ENCODE data around the gene DOCK1.

DOCK1 gene

DNA sequence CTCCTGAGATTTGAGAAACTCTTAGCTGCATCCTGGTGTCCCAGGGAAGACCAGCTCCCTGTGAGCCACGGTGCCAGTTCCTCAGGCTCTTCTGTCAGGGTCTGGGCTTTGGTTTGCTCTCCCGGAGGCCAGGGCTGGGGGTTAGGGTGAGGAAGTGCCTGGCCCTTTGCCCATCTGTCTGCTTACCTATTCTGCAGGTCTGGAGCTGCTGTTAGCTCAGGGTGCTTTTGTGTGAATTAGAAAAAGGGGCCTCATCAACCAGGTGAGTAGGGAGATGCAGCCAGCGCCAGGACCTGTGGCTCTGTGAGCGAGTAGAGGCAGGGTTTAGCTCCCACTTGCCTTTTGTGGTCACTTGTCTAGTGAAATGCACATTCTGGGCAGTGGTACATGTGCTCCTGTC lies 109.4 kb downstream of the DOCK1 start:
- no peak for TF ChIP-seq GATA2 (IDR thresholded peaks at IDR 0.05; ENCODE audit: low read depth, low read length)
- TF ChIP-seq GATA3 (IDR thresholded peaks at IDR 0.05; ENCODE audit: low read depth, low read length) = no peak

DNA sequence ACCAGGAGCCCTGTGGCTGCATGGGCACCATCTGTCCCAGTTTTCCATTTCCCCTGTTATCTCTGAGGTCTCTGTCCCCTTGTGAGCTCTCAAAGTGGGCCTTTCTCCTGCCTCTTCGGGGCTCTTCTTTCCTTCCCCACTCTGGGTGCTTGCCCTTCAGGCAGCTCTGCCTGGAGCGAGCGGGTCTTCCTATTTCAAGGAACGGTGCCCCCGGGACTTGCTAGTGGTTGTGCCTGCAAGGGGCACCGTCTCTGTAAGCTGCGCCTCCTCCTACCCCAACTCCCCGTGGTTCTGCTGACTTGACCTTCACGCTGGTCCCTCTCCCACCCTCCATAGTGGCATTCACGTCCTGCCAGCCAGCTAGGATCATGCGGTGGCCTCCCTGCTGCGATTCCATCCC lies 110.1 kb downstream of the DOCK1 start:
- TF ChIP-seq GATA3 (IDR thresholded peaks at IDR 0.05; ENCODE audit: low read depth, low read length) = no peak
- TF ChIP-seq GATA2 (IDR thresholded peaks at IDR 0.05; ENCODE audit: low read depth, low read length) = no peak

DNA sequence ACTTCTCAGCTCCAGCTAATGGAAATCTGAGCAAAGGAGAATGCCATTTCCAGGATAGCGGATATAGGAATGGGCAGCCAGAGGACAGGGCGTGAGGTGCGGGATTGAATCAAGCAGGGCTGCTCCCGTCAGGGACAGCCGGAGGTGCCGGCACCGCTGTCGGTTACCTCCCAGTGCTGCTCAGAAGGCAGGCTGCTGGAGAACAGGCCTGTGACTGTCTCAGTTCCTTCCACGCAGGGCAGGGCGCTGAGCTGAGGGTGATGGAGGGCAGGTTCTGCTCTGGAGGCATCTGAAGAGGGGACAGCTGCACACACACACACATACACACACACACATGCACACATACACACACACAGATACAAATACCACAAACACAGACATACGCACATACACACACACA lies 111.1 kb downstream of the DOCK1 start:
- no peak for TF ChIP-seq GATA3 (IDR thresholded peaks at IDR 0.05; ENCODE audit: low read depth, low read length)
- TF ChIP-seq GATA2 (IDR thresholded peaks at IDR 0.05; ENCODE audit: low read depth, low read length) = no peak

DNA sequence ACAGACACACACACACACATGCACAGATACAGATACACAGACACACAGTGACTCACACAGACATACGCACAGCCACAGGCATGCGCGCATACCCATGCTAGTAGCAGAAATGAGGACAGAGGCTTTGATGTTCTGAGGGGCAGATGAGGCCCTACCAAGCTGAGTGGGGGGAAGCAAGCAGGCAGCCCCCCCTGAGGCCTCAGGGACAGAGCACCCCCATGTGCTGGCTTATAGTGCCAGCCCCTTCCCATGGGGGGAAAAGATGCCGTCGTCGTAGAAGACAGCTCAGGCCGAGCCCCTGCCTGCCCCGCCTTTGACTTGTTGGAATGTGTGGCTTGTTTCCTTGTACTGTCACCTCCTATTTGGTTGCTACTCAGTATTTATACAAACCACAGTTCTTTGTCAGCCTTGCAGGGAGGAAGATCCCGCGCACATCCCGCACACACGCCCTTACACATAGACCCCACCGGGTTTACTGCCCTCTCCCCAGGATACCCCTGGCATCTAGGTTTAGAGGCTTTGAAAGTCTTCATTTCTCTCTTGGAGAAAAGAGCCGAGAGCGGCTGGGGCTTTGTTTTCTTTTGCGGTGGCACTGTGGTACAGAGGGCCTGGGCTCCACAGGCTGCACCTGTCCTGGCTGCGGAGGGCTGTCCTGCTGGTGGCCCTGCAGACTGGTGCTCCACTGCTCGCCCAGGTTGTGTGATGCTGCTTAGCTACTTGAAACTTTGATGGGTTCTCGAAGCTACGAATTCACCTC lies 112.5 kb downstream of the DOCK1 start:
- TF ChIP-seq GATA3 (IDR thresholded peaks at IDR 0.05; ENCODE audit: low read depth, low read length) (no peak), GATA2 (IDR thresholded peaks at IDR 0.05; ENCODE audit: low read depth, low read length) (no peak)

DNA sequence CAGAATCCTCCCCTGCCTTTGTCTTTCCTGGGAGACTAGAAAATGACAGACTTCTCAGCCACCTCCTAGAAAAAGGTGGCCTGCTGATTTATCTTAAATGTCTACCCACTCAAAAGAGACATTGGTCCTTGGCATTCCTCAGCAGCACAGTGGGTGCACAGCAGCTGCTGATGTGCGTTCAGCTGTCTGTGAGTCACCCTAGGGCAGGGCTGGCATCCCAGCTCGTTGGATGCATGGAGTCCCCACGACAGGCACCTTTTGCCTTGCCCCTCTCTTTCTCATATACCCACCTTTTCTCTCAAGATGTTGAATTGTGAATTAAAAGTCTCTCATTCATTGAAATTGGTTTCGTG lies 113.0 kb downstream of the DOCK1 start:
- TF ChIP-seq GATA2 (IDR thresholded peaks at IDR 0.05; ENCODE audit: low read depth, low read length) (no peak), GATA3 (IDR thresholded peaks at IDR 0.05; ENCODE audit: low read depth, low read length) (no peak)

DNA sequence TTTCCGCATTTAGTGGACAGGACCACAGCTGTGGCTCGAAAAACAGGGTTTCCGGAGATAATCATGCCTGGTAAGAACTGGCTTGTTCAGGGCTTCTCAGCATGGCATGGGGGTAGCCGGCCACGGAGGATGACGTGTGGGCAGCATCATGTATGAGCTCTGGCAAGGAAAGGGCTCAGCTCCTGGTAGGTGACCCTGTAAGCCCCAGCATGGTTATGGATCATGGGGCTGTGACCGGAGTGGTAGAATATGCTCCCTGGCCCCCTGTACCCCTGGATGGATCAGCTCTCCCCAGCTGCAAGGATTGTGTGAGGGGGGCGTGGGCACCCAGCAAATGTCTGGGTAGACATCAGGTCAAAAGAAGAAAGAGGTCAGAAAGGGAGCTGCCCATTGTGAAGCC lies 113.5 kb downstream of the DOCK1 start:
- TF ChIP-seq GATA2 (IDR thresholded peaks at IDR 0.05; ENCODE audit: low read depth, low read length) (no peak), GATA3 (IDR thresholded peaks at IDR 0.05; ENCODE audit: low read depth, low read length) (no peak)

DNA sequence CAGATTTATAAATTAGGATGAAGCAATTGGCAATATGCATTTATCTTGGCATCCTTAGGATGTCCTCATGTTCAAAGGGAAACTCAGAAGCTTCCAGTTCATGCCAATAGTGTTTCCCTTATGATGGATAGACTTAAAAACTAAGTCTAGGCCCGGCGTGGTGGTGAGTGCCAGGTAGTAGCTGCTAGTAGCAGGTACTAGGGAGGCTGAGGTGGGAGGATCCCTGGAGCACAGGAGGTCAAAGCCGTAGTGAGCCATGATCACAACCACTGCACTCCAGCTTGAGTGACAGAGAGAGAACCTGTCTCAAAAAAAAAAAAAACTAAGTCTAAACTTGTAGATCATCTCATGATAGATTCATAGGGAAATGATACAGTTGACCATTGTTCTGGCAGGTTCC lies 115.0 kb downstream of the DOCK1 start:
- TF ChIP-seq GATA3 (IDR thresholded peaks at IDR 0.05; ENCODE audit: low read depth, low read length) (no peak), GATA2 (IDR thresholded peaks at IDR 0.05; ENCODE audit: low read depth, low read length) (no peak)

DNA sequence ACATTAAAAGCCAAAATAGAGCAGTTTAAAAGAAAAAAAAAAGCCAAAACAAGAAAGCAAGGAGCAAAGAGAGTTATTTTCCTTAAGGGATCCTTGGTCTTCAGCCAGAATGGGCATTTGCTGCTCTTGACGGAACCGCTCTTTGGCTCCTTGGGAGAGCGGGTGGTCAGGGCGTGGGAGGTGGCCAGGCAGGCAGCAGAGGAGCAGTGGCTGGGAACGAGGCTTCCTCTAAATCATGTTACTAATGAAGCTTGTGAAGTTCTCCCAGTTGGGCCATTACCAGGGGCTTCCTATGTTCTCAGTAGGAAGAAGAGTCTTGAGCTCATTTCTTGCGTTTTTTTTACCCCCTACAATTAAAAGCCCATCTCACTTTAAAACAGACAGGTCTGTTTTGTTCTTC lies 116.6 kb downstream of the DOCK1 start:
- TF ChIP-seq GATA3 (IDR thresholded peaks at IDR 0.05; ENCODE audit: low read depth, low read length) (no peak), GATA2 (IDR thresholded peaks at IDR 0.05; ENCODE audit: low read depth, low read length) (no peak)

DNA sequence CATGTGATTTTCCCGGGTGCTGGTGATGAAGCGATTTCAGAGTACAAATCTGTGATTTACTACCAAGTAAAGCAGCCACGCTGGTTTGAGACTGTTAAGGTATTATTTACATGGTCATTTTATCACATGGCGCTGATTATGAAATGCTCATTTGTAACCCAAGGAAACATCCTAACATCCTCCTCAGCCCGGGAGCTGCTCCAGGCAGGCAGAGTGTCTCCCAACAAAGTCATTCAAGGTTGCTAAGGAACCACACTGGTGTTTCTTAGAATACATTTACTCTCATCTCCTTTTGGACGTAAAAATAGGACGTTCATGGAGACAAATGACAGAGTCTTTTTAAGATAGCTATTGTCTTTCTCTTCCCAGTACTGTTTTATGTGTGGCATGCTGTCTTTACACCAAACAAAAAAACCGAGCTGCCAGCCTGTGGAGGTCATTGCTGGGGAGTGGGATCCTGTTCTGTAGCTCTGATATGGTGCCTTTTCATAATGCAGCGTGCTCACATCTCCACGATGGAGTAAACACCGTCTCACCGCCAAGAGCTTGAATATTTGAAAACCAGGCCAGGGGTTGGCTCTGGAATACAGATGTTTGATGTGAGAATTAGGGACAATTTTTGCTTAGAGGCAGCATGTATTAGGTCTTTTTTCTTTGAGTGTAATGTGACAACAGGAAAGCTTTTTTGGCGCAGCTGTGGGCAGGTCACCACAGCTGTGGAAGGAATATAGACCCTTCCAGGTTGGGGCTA lies 119.6 kb downstream of the DOCK1 start:
- no peak for TF ChIP-seq GATA3 (IDR thresholded peaks at IDR 0.05; ENCODE audit: low read depth, low read length)
- no peak for TF ChIP-seq GATA2 (IDR thresholded peaks at IDR 0.05; ENCODE audit: low read depth, low read length)

DNA sequence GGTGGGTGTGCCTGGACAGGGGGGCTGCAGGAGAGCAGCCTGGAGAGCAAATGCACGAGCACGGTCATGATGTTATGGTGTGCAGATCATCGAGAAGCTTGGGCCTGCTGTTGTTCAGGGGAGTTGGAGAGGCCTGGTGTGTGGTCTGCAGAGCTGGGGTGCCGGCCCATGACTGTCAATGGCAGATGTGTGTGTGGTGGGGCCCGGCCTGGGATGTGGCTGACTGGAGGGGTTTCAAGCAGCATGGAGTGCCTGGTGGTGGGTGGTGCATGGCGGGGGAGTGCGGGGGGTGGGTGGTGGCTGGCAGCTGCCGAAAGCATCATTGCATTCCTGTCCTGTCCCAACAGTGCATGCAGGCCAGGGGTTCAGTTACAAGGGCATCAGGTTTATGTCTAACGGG lies 122.6 kb downstream of the DOCK1 start:
- TF ChIP-seq GATA3 (IDR thresholded peaks at IDR 0.05; ENCODE audit: low read depth, low read length) (no peak), GATA2 (IDR thresholded peaks at IDR 0.05; ENCODE audit: low read depth, low read length) (no peak)

DNA sequence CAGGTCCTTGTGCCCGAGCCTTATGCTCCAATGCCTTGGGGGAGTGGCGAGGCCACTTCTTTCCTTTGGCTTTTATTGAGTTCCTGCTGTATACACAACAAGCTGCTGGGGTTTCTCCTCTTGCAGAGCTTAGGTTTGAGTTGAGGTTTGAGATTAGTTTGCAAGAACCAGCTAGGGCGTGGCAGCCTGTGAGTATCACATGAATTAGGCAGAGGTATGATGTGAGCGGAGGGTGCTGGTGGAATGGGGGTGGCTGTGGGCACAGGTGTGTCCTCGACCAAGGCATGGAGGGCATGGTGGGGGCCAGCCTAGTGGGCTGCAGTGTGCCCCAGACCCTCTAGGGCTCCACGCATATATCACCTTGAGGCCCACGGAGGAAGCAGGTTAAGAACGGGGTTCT lies 123.3 kb downstream of the DOCK1 start:
- no peak for TF ChIP-seq GATA2 (IDR thresholded peaks at IDR 0.05; ENCODE audit: low read depth, low read length)
- TF ChIP-seq GATA3 (IDR thresholded peaks at IDR 0.05; ENCODE audit: low read depth, low read length) = no peak

DNA sequence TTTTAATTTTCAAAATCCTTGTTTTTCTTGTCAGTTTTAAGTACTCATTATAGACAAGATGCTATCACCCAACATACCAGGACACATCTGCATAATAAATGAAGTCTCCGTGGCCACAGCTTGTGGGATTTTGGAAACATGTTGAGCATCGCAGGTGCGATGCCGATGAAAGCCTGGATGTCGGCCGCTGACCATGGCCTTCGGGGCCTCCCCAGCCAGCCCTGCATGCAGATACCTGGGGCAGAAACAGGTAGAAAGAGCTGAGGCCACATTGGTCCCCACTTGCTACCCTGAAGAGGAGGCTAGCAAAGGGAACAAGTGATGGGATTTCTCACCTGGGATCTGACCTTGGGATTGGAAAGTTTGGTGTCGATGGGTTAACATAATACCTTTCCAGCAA lies 123.8 kb downstream of the DOCK1 start:
- TF ChIP-seq GATA3 (IDR thresholded peaks at IDR 0.05; ENCODE audit: low read depth, low read length) (no peak), GATA2 (IDR thresholded peaks at IDR 0.05; ENCODE audit: low read depth, low read length) (no peak)

DNA sequence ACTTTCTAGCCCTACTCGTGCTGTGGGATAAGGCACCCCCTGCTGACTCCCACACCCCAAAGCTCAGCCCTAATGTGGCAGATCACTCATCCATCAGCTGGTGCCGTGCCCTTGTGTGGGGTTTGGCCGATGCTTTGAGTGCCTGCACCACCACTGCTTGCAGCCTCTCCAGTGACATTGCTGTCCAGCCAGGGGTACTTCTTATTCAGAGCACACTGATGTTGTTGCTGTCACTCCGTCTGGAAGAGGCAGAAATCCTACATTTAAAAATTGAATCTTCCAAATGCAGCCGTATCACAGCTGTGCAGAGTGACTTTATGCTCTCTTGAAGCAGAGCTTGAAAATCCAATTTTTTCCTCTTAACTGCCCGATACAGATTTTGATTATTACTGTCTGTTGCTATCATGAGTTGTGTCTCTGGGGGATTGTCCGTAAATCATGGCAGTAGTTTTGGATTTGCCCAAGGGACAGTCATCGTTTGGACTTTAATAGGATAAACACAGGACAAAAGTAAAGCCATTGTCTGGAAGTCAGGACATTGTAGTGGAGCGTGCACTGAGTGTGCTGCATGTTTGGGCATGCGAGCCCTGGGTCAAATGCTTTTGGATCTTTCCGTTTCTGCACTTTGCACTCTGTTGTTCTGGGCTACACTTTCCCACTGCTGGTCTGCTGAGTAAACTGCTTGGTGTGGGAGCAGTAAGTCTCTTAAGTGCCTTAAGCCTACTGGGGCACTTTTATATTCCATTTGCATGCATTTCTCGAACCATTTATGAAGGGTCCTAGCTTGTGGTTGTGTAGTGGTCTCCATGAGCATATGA lies 128.2 kb downstream of the DOCK1 start:
- no peak for TF ChIP-seq GATA2 (IDR thresholded peaks at IDR 0.05; ENCODE audit: low read depth, low read length)
- TF ChIP-seq GATA3 (IDR thresholded peaks at IDR 0.05; ENCODE audit: low read depth, low read length) = no peak

DNA sequence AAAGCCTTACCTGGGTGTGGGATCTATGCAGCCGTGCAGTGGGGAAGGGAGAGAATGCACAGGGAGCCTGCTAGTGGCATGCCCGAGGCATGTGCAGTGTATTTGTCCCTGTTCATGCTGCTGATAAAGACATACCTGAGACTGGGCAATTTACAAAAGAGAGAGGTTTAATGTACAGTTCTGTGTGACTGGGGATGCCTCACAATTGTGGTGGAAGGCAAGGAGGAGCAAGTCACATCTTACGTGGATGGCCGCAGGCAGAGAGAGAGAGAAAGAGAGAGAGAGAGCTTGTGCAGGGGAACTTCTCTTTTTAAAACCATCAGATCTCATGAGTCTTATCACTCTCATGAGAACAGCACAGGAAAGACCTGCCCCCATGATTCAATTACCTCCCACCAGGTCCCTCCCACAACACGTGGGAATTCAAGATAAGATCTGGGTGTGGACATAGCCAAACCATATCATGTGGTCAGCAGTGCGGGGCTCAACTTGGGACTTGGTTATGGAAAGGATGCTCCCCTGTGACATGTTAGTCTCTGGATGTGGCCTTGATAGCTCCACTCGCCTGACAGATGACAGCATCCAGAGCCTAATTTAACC lies 128.9 kb downstream of the DOCK1 start:
- TF ChIP-seq GATA3 (IDR thresholded peaks at IDR 0.05; ENCODE audit: low read depth, low read length) (no peak), GATA2 (IDR thresholded peaks at IDR 0.05; ENCODE audit: low read depth, low read length) (peak; percentile 70)
